Measurements from ENCODE around the gene HAUS1. TPM values are rescaled to one million over a fixed set of nuclear protein-coding genes. Genes with fewer than 3 reads are reported as not detected.

The HAUS1 gene
- total RNA-seq, 1 experiment from 2014 or later = 29.5 TPM

GRCh38 chr18:46098616-46098933, 5.6 kb upstream of the HAUS1 start:
- intact Hi-C loops (cut with micrococcal nuclease; ENCODE audit: unreplicated experiment) = no loop called here
- H3K27ac Mint-ChIP-seq (ENCODE audit: unreplicated experiment) = peak overlapping the region; percentile 56
- BruUV-seq (replicated peaks) = TSS peak; percentile 94
- Histone ChIP-seq H3K27me3 (replicated peaks; ENCODE audit: control insufficient read depth, insufficient read depth, low read length) (no peaks in the 10 kb centered on the region), H3K36me3 (ENCODE audit: control insufficient read depth, insufficient read depth, low read length) (no peaks in the 10 kb centered on the region), H3K9me3 (no peaks in the 10 kb centered on the region), H3K4me1 (no peaks in the 10 kb centered on the region; the same call in 1 of the 2 replicates), H3K4me3 (ENCODE audit: low read depth, low read length) (peak overlapping the region; percentile 58)
- CTCF ChIA-PET = interaction anchor here (1.4 kb wide), 1 partner anchor 25 kb away, joined by 3 read pairs; no protein-coding TSS in a partner anchor
- POLR2A ChIA-PET = no interaction called here
- H3K27me3 Mint-ChIP-seq (ENCODE audit: insufficient read depth, unreplicated experiment) = no peaks in the 10 kb centered on the region
- peak overlapping the region; percentile 72 for H3K4me3 Mint-ChIP-seq (ENCODE audit: unreplicated experiment)
- no peaks in the 10 kb centered on the region for H3K9me3 Mint-ChIP-seq (ENCODE audit: unreplicated experiment)
- no peak for TF ChIP-seq CTCF (IDR thresholded peaks at IDR 0.05; ENCODE audit: insufficient read depth in 1 of 2, low read depth in 1 of 2, low read length in 1 of 2, severe bottlenecking in 1 of 2, unreplicated experiment in 1 of 2)
- no peak for DNase-seq
- no peaks in the 10 kb centered on the region for H3K4me1 Mint-ChIP-seq (ENCODE audit: low read depth, unreplicated experiment)
- H3K36me3 Mint-ChIP-seq (ENCODE audit: insufficient read depth, unreplicated experiment) = peaks cover 11% of the 10 kb centered on the region

GRCh38 chr18:46099463-46099862, 4.7 kb upstream of the HAUS1 start:
- ChIA-PET CTCF (no interaction called here), POLR2A (no interaction called here)
- intact Hi-C loops (cut with micrococcal nuclease; ENCODE audit: unreplicated experiment) = no loop called here
- H3K9me3 ChIP-seq = no peaks in the 10 kb centered on the region
- no peaks in the 10 kb centered on the region for H3K27me3 ChIP-seq (replicated peaks; ENCODE audit: control insufficient read depth, insufficient read depth, low read length)
- Mint-ChIP-seq H3K4me3 (ENCODE audit: unreplicated experiment) (no peak overlapping the region), H3K27ac (ENCODE audit: unreplicated experiment) (no peak overlapping the region), H3K4me1 (ENCODE audit: low read depth, unreplicated experiment) (no peaks in the 10 kb centered on the region), H3K27me3 (ENCODE audit: insufficient read depth, unreplicated experiment) (no peaks in the 10 kb centered on the region), H3K9me3 (ENCODE audit: unreplicated experiment) (no peaks in the 10 kb centered on the region), H3K36me3 (ENCODE audit: insufficient read depth, unreplicated experiment) (peaks cover 2% of the 10 kb centered on the region)
- no peaks in the 10 kb centered on the region for H3K36me3 ChIP-seq (ENCODE audit: control insufficient read depth, insufficient read depth, low read length)
- no TSS peak for BruUV-seq (replicated peaks)
- TF ChIP-seq CTCF (IDR thresholded peaks at IDR 0.05; ENCODE audit: insufficient read depth in 1 of 2, low read depth in 1 of 2, low read length in 1 of 2, severe bottlenecking in 1 of 2, unreplicated experiment in 1 of 2) = no peak
- H3K4me3 ChIP-seq (ENCODE audit: low read depth, low read length) = no peak overlapping the region
- no peak for DNase-seq
- H3K4me1 ChIP-seq = no peaks in the 10 kb centered on the region; the same call in 1 of the 2 replicates

- H3K36me3 Mint-ChIP-seq (ENCODE audit: insufficient read depth, unreplicated experiment) = peaks cover 14% of the 10 kb centered on the region
- no peak overlapping the region for H3K4me3 ChIP-seq (ENCODE audit: low read depth, low read length)
- no peaks in the 10 kb centered on the region for H3K4me1 ChIP-seq
- no peak for TF ChIP-seq CTCF (IDR thresholded peaks at IDR 0.05; ENCODE audit: insufficient read depth in 1 of 2, low read depth in 1 of 2, low read length in 1 of 2, severe bottlenecking in 1 of 2, unreplicated experiment in 1 of 2)
- intact Hi-C loops (cut with micrococcal nuclease; ENCODE audit: unreplicated experiment) = no loop called here
- H3K4me3 Mint-ChIP-seq (ENCODE audit: unreplicated experiment) = no peak overlapping the region
- DNase-seq = no peak
- no peaks in the 10 kb centered on the region for H3K9me3 ChIP-seq
- H3K9me3 Mint-ChIP-seq (ENCODE audit: unreplicated experiment) = no peaks in the 10 kb centered on the region
- no peaks in the 10 kb centered on the region for H3K36me3 ChIP-seq (ENCODE audit: control insufficient read depth, insufficient read depth, low read length)
- no TSS peak for BruUV-seq (replicated peaks)
- H3K4me1 Mint-ChIP-seq (ENCODE audit: low read depth, unreplicated experiment) = no peaks in the 10 kb centered on the region
- no peaks in the 10 kb centered on the region for H3K27me3 ChIP-seq (replicated peaks; ENCODE audit: control insufficient read depth, insufficient read depth, low read length)
- CTCF ChIA-PET = no interaction called here
- no peak overlapping the region for H3K27ac Mint-ChIP-seq (ENCODE audit: unreplicated experiment)
- POLR2A ChIA-PET = no interaction called here
- H3K27me3 Mint-ChIP-seq (ENCODE audit: insufficient read depth, unreplicated experiment) = no peaks in the 10 kb centered on the region
These were observed 5.2 kb downstream of the HAUS1 start for GRCh38 chr18:46109386-46109785.
